Measurements from ENCODE around the gene HDHD2.

HDHD2 gene

GRCh38 chr18:47180765-47181164 lies 30.5 kb upstream of the HDHD2 start:
- H3K4me1 ChIP-seq: peaks cover 0 to 7% (median 4%) of the 10 kb centered on the region in 4 donors
- DNase-seq: no peak
- intact Hi-C loops (cut with DNase I; ENCODE audit: low total_unique reads): no loop called here
- TF ChIP-seq CTCF (IDR thresholded peaks at IDR 0.05): no peak
- H3K36me3 ChIP-seq: no peaks in the 10 kb centered on the region
- no peak overlapping the region for H3K27ac ChIP-seq
- H3K4me3 ChIP-seq: no peak overlapping the region
- no peaks in the 10 kb centered on the region for H3K27me3 ChIP-seq
- no peaks in the 10 kb centered on the region for H3K9me3 ChIP-seq

- no peak for TF ChIP-seq CTCF (IDR thresholded peaks at IDR 0.05)
- intact Hi-C loops (cut with DNase I; ENCODE audit: low total_unique reads): no loop called here
- Histone ChIP-seq H3K36me3 (no peaks in the 10 kb centered on the region), H3K9me3 (no peaks in the 10 kb centered on the region), H3K27me3 (no peaks in the 10 kb centered on the region), H3K4me3 (no peak overlapping the region), H3K4me1 (peaks cover 0 to 16% (median 11%) of the 10 kb centered on the region in 4 donors), H3K27ac (no peak overlapping the region)
- no peak for DNase-seq
Measured at GRCh38 chr18:47179520-47179919, 29.2 kb upstream of the HDHD2 start.

- Histone ChIP-seq H3K9me3 (no peaks in the 10 kb centered on the region), H3K27ac (peak within 1 kb of the TSS; percentile 79 to 86), H3K4me3 (peak within 1 kb of the TSS; percentile 92 to 96), H3K27me3 (no peaks in the 10 kb centered on the region), H3K4me1 (peaks cover 0 to 34% (median 23%) of the 10 kb centered on the region in 4 donors), H3K36me3 (no peaks in the 10 kb centered on the region)
- peak; percentile 86 to 94 for DNase-seq
- TF ChIP-seq CTCF (IDR thresholded peaks at IDR 0.05): peak in 1 of 2 experiments; percentile 22
- intact Hi-C loops (cut with DNase I; ENCODE audit: low total_unique reads): no loop called here
Measured at GRCh38 chr18:47175898-47176575, 25.7 kb upstream of the HDHD2 start, which contains the start of gene IER3IP1. TSS of gene IER3IP1 (minus strand) at chr18:47176364. CDS start at chr18:47176277, 87 bp downstream.

- Histone ChIP-seq H3K9me3 (no peaks in the 10 kb centered on the region), H3K36me3 (no peaks in the 10 kb centered on the region), H3K27me3 (no peaks in the 10 kb centered on the region), H3K4me3 (peak overlapping the region; percentile 92 to 96), H3K4me1 (peaks cover 0 to 34% (median 23%) of the 10 kb centered on the region in 4 donors), H3K27ac (peak overlapping the region; percentile 79 to 86)
- intact Hi-C loops (cut with DNase I; ENCODE audit: low total_unique reads): no loop called here
- no peak for TF ChIP-seq CTCF (IDR thresholded peaks at IDR 0.05)
- peak in 1 of 2 donors; percentile 24 for DNase-seq
Measured at GRCh38 chr18:47175283-47175897, 25.1 kb upstream of the HDHD2 start.

- H3K9me3 ChIP-seq: no peaks in the 10 kb centered on the region
- H3K27ac ChIP-seq: no peak overlapping the region
- intact Hi-C loops (cut with DNase I; ENCODE audit: low total_unique reads): no loop called here
- H3K4me1 ChIP-seq: peaks cover 0 to 34% (median 23%) of the 10 kb centered on the region in 4 donors
- no peak for TF ChIP-seq CTCF (IDR thresholded peaks at IDR 0.05)
- no peaks in the 10 kb centered on the region for H3K27me3 ChIP-seq
- H3K36me3 ChIP-seq: no peaks in the 10 kb centered on the region
- DNase-seq: no peak
- H3K4me3 ChIP-seq: peak overlapping the region; percentile 92 to 96
Measured at GRCh38 chr18:47174545-47175116, 24.3 kb upstream of the HDHD2 start.
